Right lobe of liver (tissue), 4 donors: ENCODE data around the gene CTSH.
"Not testable (repeated sequence)": the region's sequence is repeated elsewhere in the genome, so short reads cannot be mapped to it uniquely, and the experiment has no call there.

ENCODE experiments used
- POLR2A ChIP-seq: fragments of 450-650 bp; IDR thresholded peaks from one replicate; pipeline ENCODE4 v1.6.1; 2017; ENCODE audit warnings: antibody characterized with exemption, mild to moderate bottlenecking
- TF ChIP-seq, protein P1 (sequence below), 4 donors: fragments of 200-600 bp in 3 of 4; fragments of 450-650 bp in 1 of 4; IDR thresholded peaks; one replicate each; pipeline versions ENCODE4 v1.5.1 to v1.8.0; 2016 to 2022; ENCODE audit warnings: antibody characterized with exemption in 4 of 4, mild to moderate bottlenecking in 2 of 4
- donor health status: DM: no; HTN: no; CAD: no.
- donor health status: DM: no; HTN: no; CAD: no.
- donor health status: DM: no; HTN: yes; CAD: no.

DNA sequence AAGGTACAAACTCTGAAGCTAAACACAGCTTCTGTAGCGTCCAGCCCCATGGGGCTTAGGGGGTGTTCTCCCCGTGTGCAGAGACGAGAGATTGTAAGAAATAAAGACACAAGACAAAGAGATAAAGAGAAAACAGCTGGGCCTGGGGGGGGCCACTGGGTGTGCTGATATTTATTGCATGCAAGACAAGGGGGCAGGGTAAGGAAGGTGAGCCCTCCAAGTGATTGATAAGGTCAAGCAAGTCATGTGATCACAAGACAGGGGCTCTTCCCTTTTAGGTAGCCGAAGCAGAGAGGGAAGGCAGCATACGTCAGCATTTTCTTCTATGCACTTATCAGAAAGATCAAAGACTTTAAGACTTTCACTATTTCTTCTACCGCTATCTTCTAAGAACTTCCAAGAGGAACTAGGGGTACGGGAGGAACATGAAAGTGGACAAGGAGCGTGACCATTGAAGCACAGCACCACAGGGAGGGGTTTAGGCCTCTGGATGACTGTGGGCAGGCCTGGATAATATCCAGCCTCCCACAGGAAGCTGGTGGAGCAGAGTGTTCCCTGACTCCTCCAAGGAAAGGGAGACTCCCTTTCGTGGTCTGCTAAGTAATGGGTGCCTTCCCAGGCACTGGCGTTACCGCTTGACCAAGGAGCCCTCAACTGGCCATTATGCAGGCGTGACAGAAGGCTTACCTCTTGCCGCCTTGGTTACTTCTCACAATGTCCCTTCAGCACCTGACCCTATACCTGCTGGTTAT lies 42.4 kb downstream of the CTSH start:
- TF ChIP-seq POLR2A = not testable (repeated sequence)
- TF ChIP-seq, protein P1, sequence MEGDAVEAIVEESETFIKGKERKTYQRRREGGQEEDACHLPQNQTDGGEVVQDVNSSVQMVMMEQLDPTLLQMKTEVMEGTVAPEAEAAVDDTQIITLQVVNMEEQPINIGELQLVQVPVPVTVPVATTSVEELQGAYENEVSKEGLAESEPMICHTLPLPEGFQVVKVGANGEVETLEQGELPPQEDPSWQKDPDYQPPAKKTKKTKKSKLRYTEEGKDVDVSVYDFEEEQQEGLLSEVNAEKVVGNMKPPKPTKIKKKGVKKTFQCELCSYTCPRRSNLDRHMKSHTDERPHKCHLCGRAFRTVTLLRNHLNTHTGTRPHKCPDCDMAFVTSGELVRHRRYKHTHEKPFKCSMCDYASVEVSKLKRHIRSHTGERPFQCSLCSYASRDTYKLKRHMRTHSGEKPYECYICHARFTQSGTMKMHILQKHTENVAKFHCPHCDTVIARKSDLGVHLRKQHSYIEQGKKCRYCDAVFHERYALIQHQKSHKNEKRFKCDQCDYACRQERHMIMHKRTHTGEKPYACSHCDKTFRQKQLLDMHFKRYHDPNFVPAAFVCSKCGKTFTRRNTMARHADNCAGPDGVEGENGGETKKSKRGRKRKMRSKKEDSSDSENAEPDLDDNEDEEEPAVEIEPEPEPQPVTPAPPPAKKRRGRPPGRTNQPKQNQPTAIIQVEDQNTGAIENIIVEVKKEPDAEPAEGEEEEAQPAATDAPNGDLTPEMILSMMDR (IDR thresholded peaks at IDR 0.05) = not testable (repeated sequence)
